ENCODE results near the gene AQP11.
"Not testable (repeated sequence)": the region's sequence is repeated elsewhere in the genome, so short reads cannot be mapped to it uniquely, and the experiment has no call there.

AQP11 gene

DNA sequence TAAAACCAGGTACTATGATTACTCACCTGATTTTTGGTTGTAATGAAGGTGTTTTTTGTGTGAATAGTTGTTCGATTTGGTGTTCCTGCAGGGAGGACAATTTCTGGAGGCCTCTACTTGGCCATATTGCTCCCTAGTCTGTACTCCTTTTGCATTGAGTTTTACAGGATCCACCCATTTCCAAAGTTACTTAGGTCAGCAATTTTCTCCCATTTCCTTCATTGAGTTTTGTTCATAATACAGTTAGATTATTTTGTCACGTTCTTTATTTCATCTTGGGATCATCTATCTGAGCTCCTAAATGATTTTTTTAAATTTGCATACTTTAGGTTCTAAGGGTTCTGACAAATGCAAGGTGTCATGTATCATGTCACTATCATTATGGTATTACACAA is 20.1 kb upstream of the AQP11 start:
- DNase-seq (ENCODE audit: insufficient read length, low spot score) (no peak), FAIRE-seq (no peak)
- TF ChIP-seq, protein P1, sequence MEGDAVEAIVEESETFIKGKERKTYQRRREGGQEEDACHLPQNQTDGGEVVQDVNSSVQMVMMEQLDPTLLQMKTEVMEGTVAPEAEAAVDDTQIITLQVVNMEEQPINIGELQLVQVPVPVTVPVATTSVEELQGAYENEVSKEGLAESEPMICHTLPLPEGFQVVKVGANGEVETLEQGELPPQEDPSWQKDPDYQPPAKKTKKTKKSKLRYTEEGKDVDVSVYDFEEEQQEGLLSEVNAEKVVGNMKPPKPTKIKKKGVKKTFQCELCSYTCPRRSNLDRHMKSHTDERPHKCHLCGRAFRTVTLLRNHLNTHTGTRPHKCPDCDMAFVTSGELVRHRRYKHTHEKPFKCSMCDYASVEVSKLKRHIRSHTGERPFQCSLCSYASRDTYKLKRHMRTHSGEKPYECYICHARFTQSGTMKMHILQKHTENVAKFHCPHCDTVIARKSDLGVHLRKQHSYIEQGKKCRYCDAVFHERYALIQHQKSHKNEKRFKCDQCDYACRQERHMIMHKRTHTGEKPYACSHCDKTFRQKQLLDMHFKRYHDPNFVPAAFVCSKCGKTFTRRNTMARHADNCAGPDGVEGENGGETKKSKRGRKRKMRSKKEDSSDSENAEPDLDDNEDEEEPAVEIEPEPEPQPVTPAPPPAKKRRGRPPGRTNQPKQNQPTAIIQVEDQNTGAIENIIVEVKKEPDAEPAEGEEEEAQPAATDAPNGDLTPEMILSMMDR (IDR thresholded peaks at IDR 0.05; ENCODE audit: insufficient read depth, missing control alignments) = no peak

DNA sequence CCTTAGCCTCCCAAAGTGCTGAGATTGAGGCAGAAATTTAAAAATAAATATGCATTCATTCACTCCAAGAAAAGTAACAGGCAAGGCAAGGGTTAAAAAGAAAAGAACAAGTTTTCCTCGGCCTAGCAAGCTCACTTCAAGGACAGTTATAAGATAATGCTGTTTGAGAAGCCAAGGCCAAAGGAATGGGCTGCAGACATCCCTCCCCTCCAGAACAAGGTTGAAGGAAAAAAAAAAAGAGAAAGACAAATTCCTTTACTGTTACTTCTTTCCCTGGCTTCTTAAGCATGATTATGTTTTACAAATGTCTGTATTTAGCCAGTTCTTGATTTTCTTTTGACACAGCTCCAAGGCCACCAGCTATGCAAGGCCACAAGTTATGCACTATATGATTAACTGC is 18.9 kb upstream of the AQP11 start:
- FAIRE-seq; DNase-seq (ENCODE audit: insufficient read length, low spot score): not testable (repeated sequence)

DNA sequence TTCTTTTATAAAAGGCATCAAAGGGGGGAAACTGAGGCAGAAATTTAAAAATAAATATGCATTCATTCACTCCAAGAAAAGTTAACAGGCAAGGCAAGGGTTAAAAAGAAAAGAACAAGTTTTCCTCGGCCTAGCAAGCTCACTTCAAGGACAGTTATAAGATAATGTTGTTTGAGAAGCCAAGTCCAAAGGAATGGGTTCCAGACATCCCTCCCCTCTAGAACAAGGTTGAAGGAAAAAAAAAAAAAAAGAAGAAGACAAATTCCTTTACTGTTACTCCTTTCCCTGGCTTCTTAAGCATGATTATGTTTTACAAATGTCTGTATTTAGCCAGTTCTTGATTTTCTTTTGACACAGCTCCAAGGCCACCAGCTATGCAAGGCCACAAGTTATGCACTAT is 14.3 kb upstream of the AQP11 start:
- not testable (repeated sequence) for DNase-seq (ENCODE audit: insufficient read length, low spot score); FAIRE-seq

DNA sequence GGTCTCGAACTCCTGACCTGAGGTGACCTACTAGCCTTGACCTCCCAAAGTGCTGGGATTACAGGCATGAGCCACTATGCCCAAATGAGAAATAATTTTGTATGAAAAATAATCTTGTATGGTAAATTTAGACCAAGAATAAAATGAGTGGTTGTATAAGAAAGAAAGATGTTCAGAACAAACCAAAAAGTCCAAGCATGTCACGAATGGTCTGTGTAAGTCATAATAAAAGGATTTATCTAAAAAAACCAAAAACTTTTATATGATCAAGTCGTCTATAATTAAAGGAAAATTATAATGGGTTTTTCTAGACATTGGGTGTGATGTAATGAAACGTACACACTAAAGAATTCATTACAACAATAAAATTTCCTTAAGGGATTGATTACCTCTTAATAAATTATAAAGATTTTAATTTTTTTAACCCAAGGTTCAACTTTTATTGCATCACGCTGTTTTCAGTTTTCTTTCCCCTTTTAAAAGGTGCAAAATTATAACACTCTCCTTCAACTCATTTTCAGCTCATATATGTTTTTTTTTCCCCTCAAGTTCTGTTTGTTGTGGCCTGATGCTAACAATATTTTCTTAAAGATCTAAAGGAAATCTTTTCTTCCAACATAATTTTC is 8.9 kb upstream of the AQP11 start:
- TF ChIP-seq, protein P1 (IDR thresholded peaks at IDR 0.05; ENCODE audit: insufficient read depth, missing control alignments) = no peak
- FAIRE-seq (no peak), DNase-seq (ENCODE audit: insufficient read length, low spot score) (no peak)

DNA sequence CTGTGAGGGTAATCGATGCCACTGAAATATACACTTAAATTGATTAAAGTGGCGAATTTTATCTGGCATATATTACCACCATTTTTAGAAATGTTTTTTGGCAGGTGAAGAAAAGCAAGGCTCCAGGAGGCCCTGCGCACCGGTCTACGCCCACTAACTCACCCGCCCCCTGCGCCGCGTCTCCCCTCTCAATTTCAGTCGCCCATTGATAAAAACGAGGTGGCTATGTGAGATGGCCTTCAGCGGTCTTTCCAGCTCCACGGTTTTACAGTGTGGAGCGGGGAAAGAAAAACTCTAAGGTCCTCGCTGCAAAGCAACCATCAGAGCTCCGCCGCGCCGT is 602 bp upstream of the AQP11 start:
- TF ChIP-seq, protein P1 (IDR thresholded peaks at IDR 0.05; ENCODE audit: insufficient read depth, missing control alignments) = no peak
- no peak for FAIRE-seq
- no peak for DNase-seq (ENCODE audit: insufficient read length, low spot score)

DNA sequence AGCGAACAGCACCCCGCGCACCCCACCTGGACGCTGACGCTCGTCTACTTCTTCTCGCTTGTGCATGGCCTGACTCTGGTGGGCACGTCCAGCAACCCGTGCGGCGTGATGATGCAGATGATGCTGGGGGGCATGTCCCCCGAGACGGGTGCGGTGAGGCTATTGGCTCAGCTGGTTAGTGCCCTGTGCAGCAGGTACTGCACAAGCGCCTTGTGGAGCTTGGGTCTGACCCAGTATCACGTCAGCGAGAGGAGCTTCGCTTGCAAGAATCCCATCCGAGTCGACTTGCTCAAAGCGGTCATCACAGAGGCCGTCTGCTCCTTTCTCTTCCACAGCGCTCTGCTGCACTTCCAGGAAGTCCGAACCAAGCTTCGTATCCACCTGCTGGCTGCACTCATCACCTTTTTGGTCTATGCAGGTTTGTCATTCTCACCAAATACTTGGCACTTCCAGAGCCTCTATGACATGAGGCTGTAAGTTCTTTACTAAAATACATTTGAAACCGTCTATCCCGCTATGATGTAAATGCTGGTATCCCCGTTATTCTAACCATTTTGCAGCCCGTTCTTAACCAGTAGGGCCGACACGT is 535 bp downstream of the AQP11 start:
- no peak for FAIRE-seq
- TF ChIP-seq, protein P1 (IDR thresholded peaks at IDR 0.05; ENCODE audit: insufficient read depth, missing control alignments) = no peak
- DNase-seq (ENCODE audit: insufficient read length, low spot score) = no peak

DNA sequence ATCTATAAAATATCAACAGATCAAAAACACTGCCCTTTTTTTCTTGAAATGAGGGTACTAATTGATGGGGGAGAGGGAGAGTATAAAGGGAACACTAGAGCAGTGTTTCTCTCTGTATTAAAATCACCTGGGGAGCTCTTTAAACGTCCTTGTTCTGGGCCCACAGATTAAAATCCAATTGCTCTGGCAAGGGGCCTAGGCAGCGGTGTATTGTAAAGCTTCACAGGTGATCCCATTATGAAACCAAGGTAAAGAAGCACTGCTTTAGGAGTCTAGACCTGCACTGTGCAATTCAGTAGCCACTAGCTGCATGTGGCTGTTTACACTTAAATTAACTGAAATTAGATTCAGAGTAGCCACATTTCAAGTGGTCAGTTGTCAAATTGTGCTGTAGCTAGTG is 3.0 kb downstream of the AQP11 start:
- DNase-seq (ENCODE audit: insufficient read length, low spot score) (no peak), FAIRE-seq (no peak)
- TF ChIP-seq, protein P1 (IDR thresholded peaks at IDR 0.05; ENCODE audit: insufficient read depth, missing control alignments) = no peak

DNA sequence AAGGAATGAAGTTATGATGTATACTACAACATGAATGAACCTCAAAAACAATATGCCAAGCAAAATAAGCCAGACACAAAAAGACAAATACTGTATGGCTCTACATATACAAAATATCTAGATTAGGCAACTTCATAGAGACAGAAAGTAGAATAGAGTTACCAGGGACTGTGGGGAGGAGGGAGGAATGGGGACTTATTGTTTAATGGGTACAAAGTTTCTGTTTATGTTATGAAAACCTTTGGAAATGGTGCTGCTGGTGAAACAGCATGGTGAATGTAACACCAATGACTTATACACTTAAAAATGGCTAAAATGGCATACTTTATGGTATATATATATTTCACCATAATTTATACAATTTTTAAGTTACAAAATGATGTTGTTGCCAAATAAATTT is 4.1 kb downstream of the AQP11 start:
- TF ChIP-seq, protein P1 (IDR thresholded peaks at IDR 0.05; ENCODE audit: insufficient read depth, missing control alignments) = no peak
- no peak for FAIRE-seq

More for the DNA sequence above, 4.1 kb downstream of the AQP11 start:
- DNase-seq (ENCODE audit: insufficient read length, low spot score) = no peak
